SIG-M5 treated with dmso at 0.1 percent for 504 hours (cell line): Measurements from ENCODE around the gene MET.
"Not testable (repeated sequence)": the region's sequence is repeated elsewhere in the genome, so short reads cannot be mapped to it uniquely, and the experiment has no call there.

ENCODE experiments used
- DNase-seq: peaks from one replicate; lab custom pipeline; 2025; ENCODE audit not compliant: unreplicated experiment; lab: John Stamatoyannopoulos, UW

The MET gene

DNA sequence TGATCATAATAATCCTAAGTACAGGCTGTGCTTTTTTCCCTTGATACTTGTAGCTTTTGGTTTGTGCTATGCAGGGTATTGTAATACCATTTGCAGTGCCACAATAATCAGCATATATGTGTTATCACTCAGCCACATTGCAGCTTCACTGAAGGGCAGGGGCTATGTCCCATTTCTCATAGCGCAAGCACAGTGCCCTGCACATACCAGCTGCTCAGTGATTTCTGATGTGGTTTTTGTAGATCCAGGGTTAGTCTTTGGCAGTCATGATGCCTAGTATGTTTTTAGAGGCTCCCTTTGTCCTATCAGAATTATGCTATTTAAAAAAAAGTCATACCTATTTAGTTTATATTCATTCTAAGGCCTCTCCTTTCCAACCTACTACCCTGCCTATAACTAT lies 25.8 kb downstream of the MET start:
- DNase-seq: no peak

GRCh38 chr7:116698396-116698795 lies 26.4 kb downstream of the MET start:
- no peak for DNase-seq

DNA sequence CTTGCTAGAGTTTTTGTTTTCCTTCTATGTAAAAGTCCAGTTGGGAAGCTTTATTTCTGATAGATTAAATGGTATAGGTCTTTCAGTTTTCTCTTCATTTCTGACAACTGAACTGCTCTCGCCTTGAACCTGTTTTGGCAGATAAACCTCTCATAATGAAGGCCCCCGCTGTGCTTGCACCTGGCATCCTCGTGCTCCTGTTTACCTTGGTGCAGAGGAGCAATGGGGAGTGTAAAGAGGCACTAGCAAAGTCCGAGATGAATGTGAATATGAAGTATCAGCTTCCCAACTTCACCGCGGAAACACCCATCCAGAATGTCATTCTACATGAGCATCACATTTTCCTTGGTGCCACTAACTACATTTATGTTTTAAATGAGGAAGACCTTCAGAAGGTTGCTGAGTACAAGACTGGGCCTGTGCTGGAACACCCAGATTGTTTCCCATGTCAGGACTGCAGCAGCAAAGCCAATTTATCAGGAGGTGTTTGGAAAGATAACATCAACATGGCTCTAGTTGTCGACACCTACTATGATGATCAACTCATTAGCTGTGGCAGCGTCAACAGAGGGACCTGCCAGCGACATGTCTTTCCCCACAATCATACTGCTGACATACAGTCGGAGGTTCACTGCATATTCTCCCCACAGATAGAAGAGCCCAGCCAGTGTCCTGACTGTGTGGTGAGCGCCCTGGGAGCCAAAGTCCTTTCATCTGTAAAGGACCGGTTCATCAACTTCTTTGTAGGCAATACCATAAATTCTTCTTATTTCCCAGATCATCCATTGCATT lies 27.1 kb downstream of the MET start:
- no peak for DNase-seq

DNA sequence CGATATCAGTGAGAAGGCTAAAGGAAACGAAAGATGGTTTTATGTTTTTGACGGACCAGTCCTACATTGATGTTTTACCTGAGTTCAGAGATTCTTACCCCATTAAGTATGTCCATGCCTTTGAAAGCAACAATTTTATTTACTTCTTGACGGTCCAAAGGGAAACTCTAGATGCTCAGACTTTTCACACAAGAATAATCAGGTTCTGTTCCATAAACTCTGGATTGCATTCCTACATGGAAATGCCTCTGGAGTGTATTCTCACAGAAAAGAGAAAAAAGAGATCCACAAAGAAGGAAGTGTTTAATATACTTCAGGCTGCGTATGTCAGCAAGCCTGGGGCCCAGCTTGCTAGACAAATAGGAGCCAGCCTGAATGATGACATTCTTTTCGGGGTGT lies 27.7 kb downstream of the MET start:
- DNase-seq: no peak

GRCh38 chr7:116702046-116702785 lies 30.2 kb downstream of the MET start:
- no peak for DNase-seq

- no peak for DNase-seq
Measured at GRCh38 chr7:116704650-116705228, 32.7 kb downstream of the MET start.

DNA sequence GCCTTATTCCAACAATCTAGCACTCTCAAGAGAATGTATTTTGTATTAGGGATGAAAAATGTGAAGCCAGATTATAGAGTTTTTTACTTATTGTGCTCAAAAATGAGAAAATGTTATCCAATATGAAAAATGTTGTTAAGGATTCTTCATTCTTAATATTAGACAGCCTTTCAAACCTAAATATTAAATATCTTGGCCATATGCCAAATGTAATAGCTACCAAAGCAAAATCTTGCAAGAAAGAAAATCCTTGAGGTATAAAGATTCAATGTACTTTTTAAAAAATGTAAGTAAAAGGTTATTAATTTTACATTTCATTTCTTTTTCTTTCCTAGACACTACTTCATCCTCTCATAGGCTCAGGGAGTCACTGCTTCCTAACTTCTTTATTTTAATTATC lies 33.4 kb downstream of the MET start:
- DNase-seq: no peak

- DNase-seq: no peak
Measured at GRCh38 chr7:116706668-116707126, 34.7 kb downstream of the MET start.

DNA sequence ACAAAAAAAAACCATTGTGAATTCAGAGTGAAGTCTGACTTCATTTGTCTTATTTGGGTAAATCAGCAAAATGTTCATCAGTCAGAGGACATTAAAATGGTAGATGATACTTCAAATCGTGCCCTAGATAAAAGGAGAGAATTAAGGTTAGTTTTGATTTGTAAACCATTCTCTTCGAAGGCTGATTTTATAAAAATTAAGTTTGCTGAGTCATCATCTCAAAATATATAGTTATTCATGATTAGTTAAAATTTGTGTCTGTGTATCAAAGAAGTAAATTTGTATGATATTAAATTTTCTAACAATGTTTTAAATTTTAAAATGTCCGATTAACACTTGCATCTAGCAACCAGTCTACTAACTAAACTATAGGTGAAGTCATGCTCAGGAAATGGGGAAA lies 35.3 kb downstream of the MET start:
- DNase-seq: no peak

DNA sequence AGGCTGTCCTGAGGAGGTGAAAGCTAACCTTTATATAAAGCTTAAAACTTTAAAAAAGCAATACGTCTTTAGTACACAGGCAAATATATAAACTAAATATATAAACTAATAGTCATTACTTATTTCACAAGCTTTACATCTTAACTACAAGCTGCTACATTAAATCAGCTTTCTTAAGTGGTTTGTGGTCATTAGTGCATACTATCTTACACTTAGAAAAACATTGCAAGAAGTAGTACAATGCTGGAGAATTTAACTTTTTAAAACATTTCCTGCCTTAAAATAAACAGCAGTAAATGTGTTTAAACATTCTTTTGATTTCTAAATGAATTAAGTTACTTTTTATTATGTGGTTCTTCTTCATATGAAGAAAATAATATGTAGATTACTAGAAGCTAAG lies 36.3 kb downstream of the MET start:
- DNase-seq: no peak

- DNase-seq: no peak
Measured at GRCh38 chr7:116708861-116709260, 36.9 kb downstream of the MET start.

DNA sequence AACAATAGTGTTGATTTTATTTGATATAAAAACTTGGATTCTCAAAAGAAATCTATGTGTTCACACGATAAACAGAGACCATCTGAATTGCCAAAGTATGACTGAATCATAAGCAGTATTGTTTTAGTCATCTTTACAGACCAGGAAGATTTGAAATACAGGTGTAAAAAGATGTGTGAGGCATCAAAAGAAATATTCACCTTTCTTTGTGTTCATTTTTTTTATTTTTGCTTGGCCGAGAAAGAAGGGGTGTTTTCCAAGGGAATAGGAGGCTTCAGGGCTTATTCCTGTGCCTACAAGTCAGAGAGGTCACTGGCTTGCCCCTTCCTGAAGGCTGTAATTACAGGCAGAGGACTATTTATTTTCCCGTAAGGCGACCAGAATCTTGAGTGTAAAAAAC lies 37.3 kb downstream of the MET start:
- DNase-seq: no peak

DNA sequence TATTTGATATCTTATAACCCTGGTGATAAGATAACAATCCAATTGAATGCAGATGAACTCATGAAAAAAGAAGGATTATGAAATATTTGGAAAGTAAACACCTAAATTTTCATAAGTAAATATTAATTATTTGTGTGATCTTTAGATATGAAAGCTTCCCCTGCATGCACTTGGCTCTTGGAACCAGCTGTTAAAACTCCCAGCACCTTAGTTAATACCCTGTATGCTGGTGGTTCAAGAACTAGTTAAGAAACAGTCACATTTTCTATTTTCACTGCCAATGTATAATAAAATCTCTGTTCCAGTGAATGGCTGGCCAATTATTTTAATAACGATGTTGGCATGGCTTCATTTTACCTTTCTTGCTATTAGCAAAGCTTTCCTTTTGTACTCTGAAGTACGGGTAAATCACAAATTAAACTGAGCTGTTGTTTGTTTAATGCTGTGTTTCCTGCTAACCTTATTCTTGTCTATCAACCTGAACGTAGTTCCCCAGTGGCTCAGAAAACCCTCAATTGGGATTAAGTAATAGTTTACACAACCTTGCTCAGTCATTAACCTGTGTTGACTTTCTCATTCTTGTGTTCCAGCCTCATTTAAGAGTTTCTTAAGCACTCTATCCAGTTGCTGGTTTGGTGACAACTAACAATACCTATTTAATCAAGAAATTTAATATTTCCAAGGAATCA lies 38.9 kb downstream of the MET start:
- DNase-seq: no peak

- DNase-seq: no peak
Measured at GRCh38 chr7:116711790-116712189, 39.8 kb downstream of the MET start.

DNA sequence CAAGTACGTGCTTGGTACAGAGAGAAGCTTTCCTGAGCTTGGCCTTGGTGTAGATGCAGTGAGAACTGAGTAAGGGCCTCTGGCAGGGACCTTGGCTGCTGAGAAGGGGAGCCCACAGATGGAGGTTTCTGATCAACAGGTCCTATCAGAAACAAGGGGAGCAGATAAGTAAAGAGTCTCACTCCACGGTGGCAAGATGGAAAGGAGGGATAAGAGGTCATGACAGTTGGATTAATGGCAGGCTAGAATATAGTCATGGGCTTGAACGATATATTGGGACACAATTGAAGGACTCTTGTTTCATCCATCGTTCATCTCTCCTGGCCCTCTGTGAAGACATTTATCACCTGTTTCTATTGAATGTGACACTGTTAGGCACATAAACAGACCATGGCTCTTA lies 41.5 kb downstream of the MET start:
- DNase-seq: no peak

GRCh38 chr7:116713918-116714317 lies 41.9 kb downstream of the MET start:
- DNase-seq: no peak

DNA sequence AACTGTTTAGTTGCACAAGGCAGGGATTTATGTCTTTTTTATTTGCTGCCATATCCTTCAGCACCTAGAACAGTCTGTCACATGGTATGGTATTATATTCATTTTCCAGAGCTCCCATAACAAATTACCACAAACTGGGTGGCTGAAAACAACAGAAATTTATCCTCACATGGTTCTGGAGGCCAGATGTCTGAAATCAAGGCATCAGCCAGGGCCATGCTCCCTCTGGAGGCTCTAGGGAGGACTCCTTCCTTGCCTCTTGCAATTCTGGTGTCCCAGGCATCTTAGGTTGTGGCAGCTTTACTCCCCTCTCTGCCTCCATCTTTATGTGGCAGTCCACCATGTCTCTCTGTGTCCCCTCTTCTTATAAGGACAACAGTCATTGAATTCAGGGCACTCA lies 43.1 kb downstream of the MET start:
- DNase-seq: no peak

DNA sequence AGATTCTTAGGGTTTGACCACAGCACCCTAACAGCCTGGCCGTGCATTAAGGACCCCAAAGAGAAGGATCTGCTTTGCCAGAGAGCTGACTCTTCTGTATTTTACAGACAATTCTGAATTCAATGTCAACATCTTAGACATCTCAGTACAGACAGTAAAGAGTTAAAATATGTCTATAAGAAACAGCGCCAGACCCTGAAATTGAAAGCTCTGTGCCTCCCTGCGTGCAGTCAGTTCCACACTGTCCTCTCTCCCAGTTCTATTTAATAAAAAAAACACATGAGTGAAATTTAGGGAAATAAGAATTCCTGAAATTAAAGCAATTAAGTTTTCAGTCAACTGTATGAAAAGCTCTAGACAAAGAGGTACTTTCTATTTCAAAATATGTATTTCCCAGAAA lies 45.1 kb downstream of the MET start:
- DNase-seq: no peak

GRCh38 chr7:116723959-116724529 lies 52.0 kb downstream of the MET start:
- not testable (repeated sequence) for DNase-seq

DNA sequence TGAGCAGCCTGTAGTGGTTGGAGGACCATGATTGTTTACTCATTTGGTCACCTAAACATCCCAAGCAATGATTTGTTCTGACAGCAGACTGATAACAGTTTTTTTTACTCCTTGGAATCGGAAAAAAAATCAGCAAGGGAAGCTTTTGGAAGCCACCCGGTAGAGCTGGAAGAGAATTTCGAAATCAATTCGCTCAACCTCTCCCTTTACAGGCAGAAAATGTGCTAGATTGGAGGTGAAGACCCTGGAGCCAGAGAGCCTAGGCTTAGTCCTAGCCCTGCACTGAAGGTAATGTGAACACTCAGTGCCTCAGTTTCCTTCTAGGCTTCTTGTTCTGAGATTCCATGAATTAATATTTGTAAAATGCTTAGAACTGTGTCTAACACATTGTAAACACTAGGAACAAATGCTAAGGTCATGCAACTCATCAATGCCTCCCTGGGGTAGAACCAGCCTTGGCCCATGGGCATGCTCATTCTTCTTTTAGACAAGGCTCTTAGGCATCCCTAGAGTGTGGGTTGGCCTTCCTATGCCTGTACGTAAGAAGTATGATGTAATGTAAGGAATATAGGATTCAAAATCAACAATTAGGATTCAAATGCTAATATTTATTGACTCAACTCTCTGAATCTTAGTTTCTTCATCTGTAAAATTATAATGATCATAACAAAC lies 52.7 kb downstream of the MET start:
- DNase-seq: no peak

DNA sequence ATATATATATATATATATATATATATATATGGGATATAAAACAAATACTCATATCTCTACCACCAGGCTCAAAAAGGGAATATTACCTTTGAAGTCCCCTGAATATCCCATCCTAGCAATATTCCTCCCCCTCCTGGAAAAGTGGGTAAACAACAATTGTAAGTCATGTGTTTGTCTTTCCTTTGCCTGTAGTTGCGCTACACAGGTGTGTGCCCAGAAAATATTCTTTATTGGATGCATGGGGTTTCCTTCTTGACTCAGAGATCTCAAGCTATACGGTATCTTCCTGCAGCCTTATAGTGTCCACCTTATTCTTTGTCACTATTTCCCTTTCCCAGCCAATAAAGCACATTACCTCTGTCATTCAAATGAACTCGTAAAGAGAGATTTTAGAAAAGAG lies 54.2 kb downstream of the MET start:
- DNase-seq: no peak
